Measurements from ENCODE around the gene TBC1D22B. TPM values are rescaled to one million over a fixed set of nuclear protein-coding genes. Genes with fewer than 3 reads are reported as not detected.

The TBC1D22B gene
- total RNA-seq, 1 donor from 2014 or later, result 15.2 TPM

DNA sequence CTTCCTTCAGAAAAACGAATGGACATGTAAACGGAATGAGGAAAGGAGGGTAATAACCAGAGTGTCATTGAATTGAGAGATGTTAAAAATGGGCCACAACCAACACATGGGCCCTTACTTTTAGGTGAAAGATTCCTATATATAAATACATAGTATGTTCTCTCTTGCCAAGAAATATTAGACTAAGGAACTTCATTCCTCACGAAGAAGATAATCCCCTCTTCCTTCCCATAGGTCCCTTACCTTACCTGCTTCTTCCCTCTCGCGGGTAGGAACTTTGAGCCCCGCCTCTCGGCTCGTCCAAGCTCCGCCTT lies 295 bp upstream of the TBC1D22B start:
- H3K36me3 Mint-ChIP-seq, result no peaks in the 10 kb centered on the region
- no peaks in the 10 kb centered on the region for H3K9me3 Mint-ChIP-seq
- peaks cover 23% of the 10 kb centered on the region for H3K4me1 Mint-ChIP-seq
- TF ChIP-seq, protein P1, sequence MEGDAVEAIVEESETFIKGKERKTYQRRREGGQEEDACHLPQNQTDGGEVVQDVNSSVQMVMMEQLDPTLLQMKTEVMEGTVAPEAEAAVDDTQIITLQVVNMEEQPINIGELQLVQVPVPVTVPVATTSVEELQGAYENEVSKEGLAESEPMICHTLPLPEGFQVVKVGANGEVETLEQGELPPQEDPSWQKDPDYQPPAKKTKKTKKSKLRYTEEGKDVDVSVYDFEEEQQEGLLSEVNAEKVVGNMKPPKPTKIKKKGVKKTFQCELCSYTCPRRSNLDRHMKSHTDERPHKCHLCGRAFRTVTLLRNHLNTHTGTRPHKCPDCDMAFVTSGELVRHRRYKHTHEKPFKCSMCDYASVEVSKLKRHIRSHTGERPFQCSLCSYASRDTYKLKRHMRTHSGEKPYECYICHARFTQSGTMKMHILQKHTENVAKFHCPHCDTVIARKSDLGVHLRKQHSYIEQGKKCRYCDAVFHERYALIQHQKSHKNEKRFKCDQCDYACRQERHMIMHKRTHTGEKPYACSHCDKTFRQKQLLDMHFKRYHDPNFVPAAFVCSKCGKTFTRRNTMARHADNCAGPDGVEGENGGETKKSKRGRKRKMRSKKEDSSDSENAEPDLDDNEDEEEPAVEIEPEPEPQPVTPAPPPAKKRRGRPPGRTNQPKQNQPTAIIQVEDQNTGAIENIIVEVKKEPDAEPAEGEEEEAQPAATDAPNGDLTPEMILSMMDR (IDR thresholded peaks at IDR 0.05; ENCODE audit: unreplicated experiment), result no peak
- peak overlapping the region; percentile 97 for H3K4me3 Mint-ChIP-seq
- H3K27ac Mint-ChIP-seq, result peak overlapping the region; percentile 96
- DNase-seq (ENCODE audit: low spot score in 2 of 2, unreplicated experiment in 2 of 2), result no peak
- peaks cover 3% of the 10 kb centered on the region for H3K27me3 Mint-ChIP-seq (ENCODE audit: low read depth)

GRCh38 chr6:37258405-37259105 lies 983 bp downstream of the TBC1D22B start:
- TF ChIP-seq, protein P1 (IDR thresholded peaks at IDR 0.05; ENCODE audit: unreplicated experiment), result no peak
- Mint-ChIP-seq H3K4me1 (peaks cover 28% of the 10 kb centered on the region), H3K36me3 (no peaks in the 10 kb centered on the region), H3K27ac (peak overlapping the region; percentile 96), H3K4me3 (peak overlapping the region; percentile 97), H3K27me3 (ENCODE audit: low read depth) (peaks cover 3% of the 10 kb centered on the region), H3K9me3 (no peaks in the 10 kb centered on the region)
- no peak for DNase-seq (ENCODE audit: low spot score in 2 of 2, unreplicated experiment in 2 of 2)

- Mint-ChIP-seq H3K27me3 (ENCODE audit: low read depth) (peaks cover 3% of the 10 kb centered on the region), H3K4me3 (peak overlapping the region; percentile 97), H3K4me1 (peaks cover 28% of the 10 kb centered on the region), H3K27ac (peak overlapping the region; percentile 48), H3K9me3 (no peaks in the 10 kb centered on the region), H3K36me3 (no peaks in the 10 kb centered on the region)
- TF ChIP-seq, protein P1 (IDR thresholded peaks at IDR 0.05; ENCODE audit: unreplicated experiment), result no peak
- DNase-seq (ENCODE audit: low spot score in 2 of 2, unreplicated experiment in 2 of 2), result no peak
Observed at GRCh38 chr6:37259191-37259590, 1.6 kb downstream of the TBC1D22B start.

- no peak for DNase-seq (ENCODE audit: low spot score in 2 of 2, unreplicated experiment in 2 of 2)
- Mint-ChIP-seq H3K9me3 (no peaks in the 10 kb centered on the region), H3K36me3 (no peaks in the 10 kb centered on the region), H3K4me3 (no peak overlapping the region), H3K4me1 (peaks cover 34% of the 10 kb centered on the region), H3K27ac (no peak overlapping the region), H3K27me3 (ENCODE audit: low read depth) (peaks cover 3% of the 10 kb centered on the region)
- TF ChIP-seq, protein P1 (IDR thresholded peaks at IDR 0.05; ENCODE audit: unreplicated experiment), result no peak
Observed at GRCh38 chr6:37260040-37260439, 2.5 kb downstream of the TBC1D22B start.

- H3K9me3 Mint-ChIP-seq, result no peaks in the 10 kb centered on the region
- H3K27me3 Mint-ChIP-seq (ENCODE audit: low read depth), result peaks cover 2% of the 10 kb centered on the region
- DNase-seq (ENCODE audit: low spot score in 2 of 2, unreplicated experiment in 2 of 2), result no peak
- H3K4me3 Mint-ChIP-seq, result no peak overlapping the region
- TF ChIP-seq, protein P1 (IDR thresholded peaks at IDR 0.05; ENCODE audit: unreplicated experiment), result no peak
- no peak overlapping the region for H3K27ac Mint-ChIP-seq
- no peaks in the 10 kb centered on the region for H3K36me3 Mint-ChIP-seq
- H3K4me1 Mint-ChIP-seq, result peaks cover 38% of the 10 kb centered on the region
Observed at GRCh38 chr6:37260444-37260843, 2.9 kb downstream of the TBC1D22B start.
